HEK293 (cell line): ENCODE measurements around the gene ZNF747.
A peak's percentile ranks its signal among the peaks of the same experiment; 100 is the strongest.

Experiments used
- FEZF1 ChIP-seq: fragments of 450-650 bp; formaldehyde crosslinking; IDR thresholded peaks from 2 replicates; pipeline ENCODE4 v1.5.1; 2016; ENCODE audit warnings: missing biosample characterization, missing genetic modification characterization
- GLI2 ChIP-seq: fragments of 450-650 bp; formaldehyde crosslinking; IDR thresholded peaks from 2 replicates; pipeline ENCODE4; 2017; ENCODE audit warnings: missing biosample characterization, missing genetic modification characterization, low read depth, borderline replicate concordance
- KLF10 ChIP-seq: fragments of 450-650 bp; IDR thresholded peaks from 2 replicates; pipeline ENCODE4 v1.5.1; 2018; ENCODE audit warnings: missing biosample characterization, mild to moderate bottlenecking, missing genetic modification characterization
- KLF16 ChIP-seq: fragments of 450-650 bp; formaldehyde crosslinking; IDR thresholded peaks from 2 replicates; pipeline ENCODE4 v1.5.1; 2017; ENCODE audit warnings: missing biosample characterization, missing genetic modification characterization
- MYNN ChIP-seq: fragments of 450-650 bp; formaldehyde crosslinking; IDR thresholded peaks from 2 replicates; pipeline ENCODE4 v1.5.1; 2016; ENCODE audit warnings: missing biosample characterization, missing genetic modification characterization, borderline replicate concordance
- PBX3 ChIP-seq: sonication (generic); formaldehyde crosslinking; IDR thresholded peaks from 2 replicates; pipeline ENCODE4 v1.8.1; 2022; ENCODE audit warnings: mild to moderate bottlenecking, moderate library complexity, missing genetic modification reagents
- PRDM2 ChIP-seq: fragments of 450-650 bp; formaldehyde crosslinking; IDR thresholded peaks from 2 replicates; pipeline ENCODE4 v1.5.1; 2016; ENCODE audit warnings: missing biosample characterization, missing genetic modification characterization, borderline replicate concordance
- PRDM6 ChIP-seq: fragments of 450-650 bp; formaldehyde crosslinking; IDR thresholded peaks from 2 replicates; pipeline ENCODE4 v1.5.1; 2017; ENCODE audit warnings: missing biosample characterization, missing genetic modification characterization
- REST ChIP-seq: fragments of 450-650 bp; formaldehyde crosslinking; IDR thresholded peaks from 2 replicates; pipeline ENCODE4 v1.5.1; 2016; ENCODE audit warnings: missing biosample characterization, missing genetic modification characterization
- YY2 ChIP-seq: fragments of 450-650 bp; formaldehyde crosslinking; IDR thresholded peaks from 2 replicates; pipeline ENCODE4 v1.5.1; 2016; ENCODE audit warnings: missing biosample characterization, missing genetic modification characterization
- ZBTB10 ChIP-seq: fragments of 450-650 bp; formaldehyde crosslinking; IDR thresholded peaks from 2 replicates; pipeline ENCODE4 v1.5.1; 2016; ENCODE audit warnings: missing biosample characterization, missing genetic modification characterization
- ZBTB7A ChIP-seq: fragments of 450-650 bp; formaldehyde crosslinking; IDR thresholded peaks from 2 replicates; pipeline ENCODE4 v1.5.1; 2016; ENCODE audit warnings: low read depth, missing biosample characterization, missing genetic modification characterization
- ZNF114 ChIP-seq: fragments of 450-650 bp; formaldehyde crosslinking; IDR thresholded peaks from 2 replicates; pipeline ENCODE4 v1.5.0; 2017; ENCODE audit warnings: missing biosample characterization, missing genetic modification characterization
- ZNF19 ChIP-seq: fragments of 450-650 bp; formaldehyde crosslinking; IDR thresholded peaks from 2 replicates; pipeline ENCODE4; 2016; ENCODE audit warnings: missing biosample characterization, missing genetic modification characterization, low read depth
- ZNF324 ChIP-seq: fragments of 450-650 bp; formaldehyde crosslinking; IDR thresholded peaks from 2 replicates; pipeline ENCODE4 v1.5.1; 2016; ENCODE audit warnings: missing biosample characterization, missing genetic modification characterization
- ZNF391 ChIP-seq: fragments of 450-650 bp; formaldehyde crosslinking; IDR thresholded peaks from 2 replicates; pipeline ENCODE4 v1.5.1; 2016; ENCODE audit warnings: low read depth, missing biosample characterization, missing genetic modification characterization, borderline replicate concordance
- ZNF404 ChIP-seq: fragments of 450-650 bp; formaldehyde crosslinking; IDR thresholded peaks from 2 replicates; pipeline ENCODE4 v1.5.1; 2017; ENCODE audit warnings: missing biosample characterization, missing genetic modification characterization
- ZNF433 ChIP-seq: fragments of 450-650 bp; formaldehyde crosslinking; IDR thresholded peaks from 2 replicates; pipeline ENCODE4 v1.5.1; 2016; ENCODE audit warnings: missing biosample characterization, missing genetic modification characterization, low read depth
- ZNF585B ChIP-seq: fragments of 450-650 bp; formaldehyde crosslinking; IDR thresholded peaks from 2 replicates; pipeline ENCODE4 v1.5.1; 2016; ENCODE audit warnings: missing biosample characterization, missing genetic modification characterization
- ZNF596 ChIP-seq: fragments of 450-650 bp; IDR thresholded peaks from 2 replicates; pipeline ENCODE4 v1.5.0; 2018; ENCODE audit warnings: missing biosample characterization, mild to moderate bottlenecking, missing genetic modification characterization, moderate library complexity
- ZNF654 ChIP-seq: fragments of 450-650 bp; formaldehyde crosslinking; IDR thresholded peaks from 2 replicates; pipeline ENCODE4 v1.5.1; 2016; ENCODE audit warnings: low read depth, missing biosample characterization, missing genetic modification characterization
- ZNF677 ChIP-seq: fragments of 450-650 bp; IDR thresholded peaks from 2 replicates; pipeline ENCODE4 v1.5.0; 2018; ENCODE audit warnings: missing biosample characterization, mild to moderate bottlenecking, missing genetic modification characterization, moderate library complexity
- ZNF777 ChIP-seq: fragments of 450-650 bp; formaldehyde crosslinking; IDR thresholded peaks from 2 replicates; pipeline ENCODE4 v1.5.1; 2017; ENCODE audit warnings: missing biosample characterization, missing genetic modification characterization, borderline replicate concordance

Gene ZNF747

GRCh38 chr16:30534368-30535105 lies at the start of gene ZNF747 (continued):
- no peak for TF ChIP-seq ZBTB10 (tag by site-specific recombination)
- TF ChIP-seq YY2 (tag by site-specific recombination), result peak; percentile 93
- no peak for TF ChIP-seq FEZF1 (tag by site-specific recombination)
- peak; percentile 44 for TF ChIP-seq ZNF391 (tag by site-specific recombination)
- TF ChIP-seq KLF16 (tag by site-specific recombination), result peak; percentile 98
- TF ChIP-seq ZNF404, result no peak
- TF ChIP-seq ZNF114, result no peak
- no peak for TF ChIP-seq ZNF654
- TF ChIP-seq ZNF19 (tag by site-specific recombination), result no peak
- no peak for TF ChIP-seq PRDM2 (tag by site-specific recombination)
- peak; percentile 83 for TF ChIP-seq KLF10 (tag by site-specific recombination)
- TF ChIP-seq ZNF777 (tag by site-specific recombination), result peak; percentile 81; the same call in 1 of the 2 replicates
- no peak for TF ChIP-seq GLI2 (tag by site-specific recombination)
- TF ChIP-seq ZNF433, result no peak
- TF ChIP-seq ZNF677, result no peak
- TF ChIP-seq PBX3, result peak; percentile 42; the same call in 1 of the 2 replicates
- no peak for TF ChIP-seq ZNF596 (tag by site-specific recombination)
- TF ChIP-seq REST (tag by site-specific recombination), result peak; percentile 58; the same call in 1 of the 2 replicates
- TF ChIP-seq ZNF585B (tag by site-specific recombination), result no peak
- no peak for TF ChIP-seq PRDM6 (tag by site-specific recombination)
- peak; percentile 91 for TF ChIP-seq ZBTB7A (tag by site-specific recombination)
- peak; percentile 65; the same call in 1 of the 2 replicates for TF ChIP-seq ZNF324 (tag by site-specific recombination)
- no peak for TF ChIP-seq MYNN (tag by site-specific recombination)
